H1 (cell line): ENCODE results near the gene FOXO1. TPM values are rescaled to one million over a fixed set of nuclear protein-coding genes. Genes with fewer than 3 reads are reported as not detected.

Experiments
- CTCF ChIA-PET: fragments of 300-600 bp; sonication (Branson Sonifier 250); formaldehyde crosslinking; loops from one replicate; lab custom pipeline; 2021; ENCODE audit not compliant: partially characterized antibody; lab: Charles Lee
- POLR2A ChIA-PET: fragments of 300-600 bp; sonication (Branson Sonifier 250); formaldehyde crosslinking; loops from one replicate; lab custom pipeline; 2021; ENCODE audit warnings: inconsistent platforms; ENCODE audit not compliant: partially characterized antibody; lab: Charles Lee
- DNase-seq, 2 experiments: peaks; one replicate each; pipeline versions ENCODE4 v3.0.0 to v3.0.0-alpha.2; 2010 to 2022; ENCODE audit warnings: low spot score in 2 of 2, low read depth in 1 of 2, mixed read lengths in 1 of 2
- FAIRE-seq: peaks from 2 replicates; lab custom pipeline; 2011; peaks lifted over from hg19 to GRCh38; lab: Jason Lieb, UNC
- H2AFZ ChIP-seq: 2 replicates; pipeline ENCODE4 v1.8.1; 2012; ENCODE audit warnings: low read length, inconsistent platforms
- H2AK5ac ChIP-seq: 2 replicates; pipeline ENCODE4 v1.6.1; 2013; ENCODE audit warnings: low read depth, low read length
- H2BK120ac ChIP-seq: replicated peaks from 2 replicates; pipeline ENCODE3; 2013; ENCODE audit warnings: low read depth, low read length, inconsistent platforms
- H2BK12ac ChIP-seq: 2 replicates; pipeline ENCODE4 v1.6.1; 2013; ENCODE audit warnings: low read depth, low read length
- H2BK15ac ChIP-seq: 2 replicates; pipeline ENCODE4 v1.6.1; 2013; ENCODE audit warnings: low read length
- H2BK20ac ChIP-seq: 2 replicates; pipeline ENCODE4 v1.6.1; 2013; ENCODE audit warnings: low read length
- H2BK5ac ChIP-seq: 2 replicates; pipeline ENCODE4 v1.6.1; 2013; ENCODE audit warnings: low read depth, low read length
- H3K14ac ChIP-seq: 2 replicates; pipeline ENCODE4 v1.6.1; 2013; ENCODE audit warnings: inconsistent platforms; ENCODE audit not compliant: insufficient read length
- H3K18ac ChIP-seq: 2 replicates; pipeline ENCODE4 v1.6.1; 2013; ENCODE audit warnings: low read length; ENCODE audit errors: extremely low read depth
- H3K23ac ChIP-seq: 2 replicates; pipeline ENCODE4 v1.6.1; 2013; ENCODE audit warnings: inconsistent platforms; ENCODE audit not compliant: insufficient read length
- H3K23me2 ChIP-seq: 2 replicates; pipeline ENCODE4 v1.6.1; 2013; ENCODE audit warnings: low read depth, low read length
- H3K27ac ChIP-seq: 2 replicates; pipeline ENCODE4 v1.6.1; 2011; ENCODE audit warnings: low read depth, low read length, inconsistent platforms
- H3K27me3 ChIP-seq, 4 experiments: replicated peaks in 1 of 4; 1 replicate in 1 of 4; 2 replicates in 3 of 4; pipeline versions ENCODE4 v1.6.1 to v1.8.1; 2011 to 2013; ENCODE audit warnings: low read length in 3 of 4, mild to moderate bottlenecking in 3 of 4, inconsistent platforms in 2 of 4, mixed read lengths in 2 of 4, moderate library complexity in 1 of 4; ENCODE audit not compliant: control insufficient read depth in 3 of 4, insufficient read depth in 3 of 4; ENCODE audit errors: extremely low read depth in 1 of 4
- H3K36me3 ChIP-seq, 4 experiments: 2 replicates each; pipeline versions ENCODE4 v1.6.1 to v1.8.1; 2011 to 2013; ENCODE audit warnings: mild to moderate bottlenecking in 4 of 4, low read length in 3 of 4, moderate library complexity in 2 of 4, control low read depth in 1 of 4, inconsistent platforms in 1 of 4; ENCODE audit not compliant: insufficient read depth in 4 of 4, control insufficient read depth in 2 of 4
- H3K4ac ChIP-seq: replicated peaks from 2 replicates; pipeline ENCODE3; 2013; ENCODE audit warnings: low read length, low read depth, mixed read lengths, inconsistent platforms; ENCODE audit not compliant: insufficient read length
- H3K4me1 ChIP-seq, 4 experiments: replicated peaks in 1 of 4; 1 replicate in 1 of 4; 2 replicates in 3 of 4; pipeline versions ENCODE4 v1.6.1 to v1.8.1; 2011 to 2013; ENCODE audit warnings: low read length in 3 of 4, inconsistent platforms in 2 of 4, mixed read lengths in 1 of 4; ENCODE audit not compliant: insufficient read depth in 4 of 4, control insufficient read depth in 3 of 4
- H3K4me2 ChIP-seq, 2 experiments: 2 replicates each; pipeline versions ENCODE4 v1.6.1 to v1.8.1; 2011 to 2013; ENCODE audit warnings: low read depth in 2 of 2, low read length in 2 of 2, control low read depth in 1 of 2, inconsistent platforms in 1 of 2, mild to moderate bottlenecking in 1 of 2; ENCODE audit not compliant: insufficient read depth in 1 of 2
- H3K4me3 ChIP-seq, 4 experiments: fragments of 200-600, 300-600 bp in 1 of 4; sonication (generic), shearing (Covaris generic), sonication (Bioruptor Twin) in 1 of 4; 2 replicates each; pipeline versions ENCODE4 v1.5.1 to v1.8.1; 2011 to 2016; ENCODE audit warnings: low read length in 4 of 4, low read depth in 3 of 4, control low read depth in 2 of 4, inconsistent platforms in 2 of 4, mild to moderate bottlenecking in 2 of 4, mixed read lengths in 1 of 4, moderate library complexity in 1 of 4; ENCODE audit not compliant: insufficient read depth in 2 of 4; ENCODE audit errors: extremely low read depth in 1 of 4
- H3K56ac ChIP-seq: replicated peaks from 2 replicates; pipeline ENCODE3; 2013; ENCODE audit warnings: low read depth, mild to moderate bottlenecking, mixed read lengths, low read length, inconsistent platforms; ENCODE audit not compliant: insufficient read length
- H3K79me1 ChIP-seq: 2 replicates; pipeline ENCODE4 v1.6.1; 2013; ENCODE audit warnings: low read depth, low read length, control low read depth
- H3K79me2 ChIP-seq, 2 experiments: 2 replicates each; pipeline versions ENCODE4 v1.6.1 to v1.8.1; 2012 to 2013; ENCODE audit warnings: low read length in 2 of 2, mild to moderate bottlenecking in 2 of 2, inconsistent platforms in 1 of 2; ENCODE audit not compliant: insufficient read depth in 2 of 2, control insufficient read depth in 1 of 2
- H3K9ac ChIP-seq, 4 experiments: replicated peaks in 1 of 4; 1 replicate in 1 of 4; 2 replicates in 3 of 4; pipeline versions ENCODE4 v1.6.1 to v1.8.1; 2011 to 2013; ENCODE audit warnings: low read depth in 3 of 4, low read length in 3 of 4, control low read depth in 2 of 4, mild to moderate bottlenecking in 2 of 4, moderate library complexity in 2 of 4, inconsistent platforms in 1 of 4; ENCODE audit errors: extremely low read depth in 1 of 4
- H3K9me3 ChIP-seq, 2 experiments: 2 replicates each; pipeline versions ENCODE4 v1.6.1 to v1.8.1; 2012 to 2013; ENCODE audit warnings: mild to moderate bottlenecking in 2 of 2, moderate library complexity in 2 of 2, control low read depth in 1 of 2, inconsistent platforms in 1 of 2, low read depth in 1 of 2, low read length in 1 of 2, mixed read lengths in 1 of 2; ENCODE audit not compliant: insufficient read depth in 2 of 2
- H4K20me1 ChIP-seq, 2 experiments: replicated peaks in 1 of 2; 2 replicates each; pipeline versions ENCODE3 to v1.8.1; 2011 to 2013; ENCODE audit warnings: inconsistent platforms in 2 of 2, low read length in 2 of 2, mild to moderate bottlenecking in 1 of 2; ENCODE audit not compliant: insufficient read depth in 2 of 2, control insufficient read depth in 1 of 2
- H4K5ac ChIP-seq: 2 replicates; pipeline ENCODE4 v1.6.1; 2013; ENCODE audit warnings: low read length, low read depth, mixed read lengths, inconsistent platforms; ENCODE audit not compliant: insufficient read length
- H4K8ac ChIP-seq: 2 replicates; pipeline ENCODE4 v1.8.0; 2013; ENCODE audit warnings: mild to moderate bottlenecking, moderate library complexity, low read length, inconsistent platforms; ENCODE audit not compliant: insufficient read depth; ENCODE audit errors: extremely low read depth
- H4K91ac ChIP-seq: replicated peaks from 2 replicates; pipeline ENCODE3; 2013; ENCODE audit warnings: low read length, mixed read lengths, inconsistent platforms; ENCODE audit not compliant: insufficient read length
- EP300 ChIP-seq, 2 experiments: IDR thresholded peaks; 1 replicate in 1 of 2; 2 replicates in 1 of 2; pipeline ENCODE4 v1.6.1; 2011 to 2012; ENCODE audit warnings: low read depth in 2 of 2, low read length in 2 of 2, mild to moderate bottlenecking in 2 of 2, borderline replicate concordance in 1 of 2, inconsistent platforms in 1 of 2, moderate library complexity in 1 of 2
- HDAC6 ChIP-seq: IDR thresholded peaks from one replicate; pipeline ENCODE4 v1.7.1; 2012; ENCODE audit warnings: low read depth, mild to moderate bottlenecking, inconsistent platforms, low read length, moderate library complexity
- POLR2A ChIP-seq, 2 experiments: IDR thresholded peaks; 1 replicate in 1 of 2; 2 replicates in 1 of 2; pipeline ENCODE4 v1.6.1; 2011; ENCODE audit warnings: low read depth in 2 of 2, low read length in 2 of 2, mild to moderate bottlenecking in 2 of 2; ENCODE audit errors: control extremely low read depth in 1 of 2
- RNF2 ChIP-seq: fragments of 200-900, 300-1000 bp; sonication (generic); IDR thresholded peaks from 2 replicates; pipeline ENCODE4 v1.7.1; 2016; ENCODE audit warnings: borderline replicate concordance, low read depth, mild to moderate bottlenecking, antibody characterized with exemption, low read length; ENCODE audit not compliant: poor library complexity, severe bottlenecking; ENCODE audit errors: missing control alignments
- SIN3A ChIP-seq, 2 experiments: IDR thresholded peaks in 1 of 2; conservative IDR thresholded peaks in 1 of 2; 2 replicates each; pipeline ENCODE4 v1.6.1; 2011 to 2012; ENCODE audit warnings: low read length in 2 of 2, improper control_type of control experiment in 1 of 2, low read depth in 1 of 2, mild to moderate bottlenecking in 1 of 2
- SIX5 ChIP-seq: IDR thresholded peaks from 2 replicates; pipeline ENCODE4 v1.6.1; 2011; ENCODE audit warnings: mild to moderate bottlenecking, low read depth, low read length
- SRF ChIP-seq: IDR thresholded peaks from 2 replicates; pipeline ENCODE4 v1.6.1; 2011; ENCODE audit warnings: mild to moderate bottlenecking, low read depth, low read length, moderate library complexity
- YY1 ChIP-seq: IDR thresholded peaks from 2 replicates; pipeline ENCODE4 v1.6.1; 2011; ENCODE audit warnings: low read depth, mild to moderate bottlenecking, low read length
- WGBS, 2 experiments: shearing (Covaris generic) in 1 of 2; methylation state at CpG; one replicate each; pipeline versions ENCODE4 v1.1.6 to v1.1.7; 2013 to 2015; ENCODE audit warnings: low lambda C conversion rate in 2 of 2, mixed read lengths in 2 of 2, inconsistent platforms in 1 of 2, low coverage in 1 of 2, missing lambda C conversion rate in 1 of 2; ENCODE audit not compliant: insufficient replicate concordance in 2 of 2, insufficient coverage in 1 of 2, insufficient read length in 1 of 2; ENCODE audit errors: extremely low coverage in 1 of 2, missing lambda C conversion rate in 1 of 2; 5-methylcytosine and 5-hydroxymethylcytosine counted together
- polyA plus RNA-seq, 7 experiments: library from polyadenylated mRNA; depleted of rRNA in 3 of 7; stranded (reverse) in 5 of 7; unstranded in 2 of 7; fragments of >200 nt in 5 of 7; fragments of 200-250 nt in 2 of 7; gene quantifications; 1 replicate in 5 of 7; 2 replicates in 1 of 7; 4 replicates in 1 of 7; pipeline versions ENCODE4 v1.2.1 to v1.2.3, GENCODE V29; 2011 to 2013; ENCODE audit warnings: missing spikeins in 2 of 7, mixed read lengths in 2 of 7
- total RNA-seq: library from RNA; stranded (reverse); fragmentation: NEBNext Ultra II Directional; extraction: Animal tissue kit (Norgen Biotek cat#: 25700); gene quantifications from 2 replicates; pipeline ENCODE4 v1.2.1, GENCODE V29; 2021

The FOXO1 gene
- total and polyA plus RNA-seq, 2 of the 8 experiments (the other 6 are each of a cell fraction or from before 2014, with no cell fraction given) = 35.3 to 56.9 TPM

DNA sequence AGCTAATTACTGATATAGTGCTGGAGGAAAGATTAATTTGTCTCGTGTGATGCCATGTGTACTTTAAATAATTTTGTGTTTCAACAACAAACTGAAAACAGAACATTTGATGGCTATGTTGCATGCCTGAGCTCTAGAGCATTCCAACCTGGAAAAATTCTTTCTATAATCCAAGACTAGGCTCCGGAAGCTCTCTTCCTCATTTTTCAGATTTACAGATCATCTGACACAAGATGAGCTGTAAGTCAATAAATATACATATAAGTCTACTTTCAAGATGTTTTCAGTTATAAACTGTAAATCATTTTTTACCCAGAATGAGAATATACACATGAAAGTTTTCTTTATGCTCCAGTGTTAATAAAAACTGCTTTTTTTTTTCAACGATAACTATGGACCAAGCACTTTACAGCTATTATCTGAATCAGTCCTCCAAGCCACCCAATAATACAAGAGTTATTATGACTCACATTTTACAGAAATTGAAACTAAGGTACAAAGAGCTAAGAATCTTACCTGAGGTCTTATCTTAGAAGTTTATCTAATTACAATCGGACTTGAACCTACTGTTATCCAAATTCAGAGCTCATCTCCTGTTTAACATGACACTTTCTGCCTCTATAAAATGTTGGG, 6.4 kb upstream of the FOXO1 start:
- H3K4me2 ChIP-seq = peak overlapping the region; percentile 37 to 48; a peak in 3 of 4 replicates
- H3K4ac ChIP-seq = no peak overlapping the region
- H3K27ac ChIP-seq = no peak overlapping the region; the same call in 1 of the 2 replicates
- peaks cover 0 to 1% of the 10 kb centered on the region in 2 experiments; a peak in 1 of 4 replicates for H3K79me2 ChIP-seq
- no peaks in the 10 kb centered on the region for H3K27me3 ChIP-seq
- no peaks in the 10 kb centered on the region for H3K23me2 ChIP-seq
- peak overlapping the region in 1 of 4 experiments; percentile 34; a peak in 2 of 8 replicates for H3K4me3 ChIP-seq
- H3K9me3 ChIP-seq = no peaks in the 10 kb centered on the region
- H3K4me1 ChIP-seq = peaks cover 1 to 24% (median 15%) of the 10 kb centered on the region in 4 experiments; a peak in 6 of 7 replicates
- DNase-seq (no peak), FAIRE-seq (no peak)
- H4K91ac ChIP-seq = no peak overlapping the region
- no peak overlapping the region for H2BK12ac ChIP-seq
- peak overlapping the region; percentile 66 for H2BK120ac ChIP-seq
- POLR2A ChIA-PET = interaction anchor here (1.4 to 1.9 kb wide), 2 partner anchors 9 to 13 kb away, joined by 3 to 5 read pairs; no protein-coding TSS in a partner anchor
- peak overlapping the region; percentile 28; the same call in 1 of the 2 replicates for H2BK5ac ChIP-seq
- 21% methylated on average over 4 of the region's 4 CpGs; no CpG with 5 or more reads in 1 of the 2 experiments for WGBS, 2 experiments
- H3K56ac ChIP-seq = no peak overlapping the region
- H4K8ac ChIP-seq = no peak overlapping the region
- peak overlapping the region; percentile 91 for H4K5ac ChIP-seq
- no peak overlapping the region for H3K23ac ChIP-seq
- no peaks in the 10 kb centered on the region for H4K20me1 ChIP-seq
- no peak overlapping the region for H3K9ac ChIP-seq
- no peak overlapping the region for H2BK20ac ChIP-seq
- H2AK5ac ChIP-seq = no peak overlapping the region
- CTCF ChIA-PET = interaction anchor here (0.7 to 2.0 kb wide), 6 partner anchors 10 to 604 kb away, joined by 3 to 5 read pairs (median 3); no protein-coding TSS in a partner anchor
- H2AFZ ChIP-seq = no peak overlapping the region
- no peaks in the 10 kb centered on the region for H3K36me3 ChIP-seq
- no peak overlapping the region; the same call in 1 of the 2 replicates for H3K18ac ChIP-seq
- no peaks in the 10 kb centered on the region for H3K79me1 ChIP-seq
- H2BK15ac ChIP-seq = no peak overlapping the region
- H3K14ac ChIP-seq = no peak overlapping the region
- no peak for TF ChIP-seq HDAC6
- no peak for TF ChIP-seq EP300 (IDR thresholded peaks at IDR 0.05; ENCODE audit: borderline replicate concordance in 1 of 2, low read depth in 2 of 2, low read length in 2 of 2)
- no peak for TF ChIP-seq RNF2
- no peak for TF ChIP-seq SIN3A (conservative IDR thresholded peaks at IDR 0.05 in 1 of 2, IDR thresholded peaks at IDR 0.05 in 1 of 2; ENCODE audit: low read depth in 1 of 2, low read length in 2 of 2)
- TF ChIP-seq POLR2A (IDR thresholded peaks at IDR 0.05; ENCODE audit: control extremely low read depth in 1 of 2, low read depth in 2 of 2, low read length in 2 of 2) = no peak
- no peak for TF ChIP-seq YY1
- no peak for TF ChIP-seq SRF
- TF ChIP-seq SIX5 = 0 out of 2 replicates have a peak, but pooled peaks have one; percentile 9
